ENCODE measurements around the gene ST3GAL6.

- no peak for TF ChIP-seq CTCF (IDR thresholded peaks at IDR 0.05)
- TF ChIP-seq POLR2A (IDR thresholded peaks at IDR 0.05) = no peak
- no peak for TF ChIP-seq POLR2AphosphoS5 (IDR thresholded peaks at IDR 0.05)
- TF ChIP-seq EP300 (IDR thresholded peaks at IDR 0.05) = no peak
These were observed 21.9 kb upstream of the ST3GAL6 start for GRCh38 chr3:98741121-98741716.
